D721Med (cell line): ENCODE measurements around the gene SNTB2.
A peak's percentile ranks its signal among the peaks of the same experiment; 100 is the strongest.

ENCODE experiments used
- DNase-seq: peaks from one replicate; pipeline ENCODE4 v3.0.0; 2011; ENCODE audit warnings: low spot score; ENCODE audit not compliant: insufficient read length
- FAIRE-seq: peaks from 2 replicates; lab custom pipeline; 2011; peaks lifted over from hg19 to GRCh38; lab: Jason Lieb, UNC
- TF ChIP-seq, protein P1 (sequence below): IDR thresholded peaks from 2 replicates; pipeline ENCODE4 v1.5.1; 2012; ENCODE audit warnings: mild to moderate bottlenecking, control low read depth; ENCODE audit not compliant: insufficient read depth; ENCODE audit errors: missing control alignments

Gene SNTB2

DNA sequence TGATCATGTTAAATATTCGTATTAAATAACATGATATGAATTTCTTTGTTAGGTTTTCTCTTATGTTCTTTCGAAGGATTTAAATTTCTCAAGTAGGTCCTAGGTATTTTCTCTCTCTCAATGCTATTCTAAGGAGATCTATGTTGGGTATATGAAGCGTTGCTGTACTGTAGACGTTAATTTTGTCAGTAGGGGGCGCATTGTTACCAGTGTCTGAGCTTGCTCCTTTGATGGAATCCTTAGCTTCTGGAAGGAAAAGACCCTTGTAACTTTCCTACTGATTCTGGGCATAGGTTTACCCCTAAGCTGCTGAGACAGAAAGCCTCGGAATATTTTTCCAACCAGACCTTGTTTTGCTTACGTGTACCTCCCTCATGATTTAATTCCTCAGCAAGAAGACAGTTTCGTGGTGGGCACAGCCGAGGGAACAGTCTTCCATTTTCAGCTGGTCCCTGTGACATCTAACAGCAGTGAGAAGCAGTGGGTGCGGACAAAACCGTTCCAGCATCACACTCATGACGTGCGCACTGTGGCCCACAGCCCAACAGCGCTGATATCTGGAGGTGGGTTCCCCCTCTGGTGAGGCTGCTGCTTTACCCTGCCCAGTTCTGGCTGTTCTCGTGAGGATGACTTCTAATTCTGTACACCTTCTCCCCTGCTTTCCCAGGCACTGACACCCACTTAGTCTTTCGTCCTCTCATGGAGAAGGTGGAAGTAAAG is 36.7 kb upstream of the SNTB2 start:
- DNase-seq (no peak), FAIRE-seq (no peak)
- TF ChIP-seq, protein P1, sequence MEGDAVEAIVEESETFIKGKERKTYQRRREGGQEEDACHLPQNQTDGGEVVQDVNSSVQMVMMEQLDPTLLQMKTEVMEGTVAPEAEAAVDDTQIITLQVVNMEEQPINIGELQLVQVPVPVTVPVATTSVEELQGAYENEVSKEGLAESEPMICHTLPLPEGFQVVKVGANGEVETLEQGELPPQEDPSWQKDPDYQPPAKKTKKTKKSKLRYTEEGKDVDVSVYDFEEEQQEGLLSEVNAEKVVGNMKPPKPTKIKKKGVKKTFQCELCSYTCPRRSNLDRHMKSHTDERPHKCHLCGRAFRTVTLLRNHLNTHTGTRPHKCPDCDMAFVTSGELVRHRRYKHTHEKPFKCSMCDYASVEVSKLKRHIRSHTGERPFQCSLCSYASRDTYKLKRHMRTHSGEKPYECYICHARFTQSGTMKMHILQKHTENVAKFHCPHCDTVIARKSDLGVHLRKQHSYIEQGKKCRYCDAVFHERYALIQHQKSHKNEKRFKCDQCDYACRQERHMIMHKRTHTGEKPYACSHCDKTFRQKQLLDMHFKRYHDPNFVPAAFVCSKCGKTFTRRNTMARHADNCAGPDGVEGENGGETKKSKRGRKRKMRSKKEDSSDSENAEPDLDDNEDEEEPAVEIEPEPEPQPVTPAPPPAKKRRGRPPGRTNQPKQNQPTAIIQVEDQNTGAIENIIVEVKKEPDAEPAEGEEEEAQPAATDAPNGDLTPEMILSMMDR = peak; percentile 89

DNA sequence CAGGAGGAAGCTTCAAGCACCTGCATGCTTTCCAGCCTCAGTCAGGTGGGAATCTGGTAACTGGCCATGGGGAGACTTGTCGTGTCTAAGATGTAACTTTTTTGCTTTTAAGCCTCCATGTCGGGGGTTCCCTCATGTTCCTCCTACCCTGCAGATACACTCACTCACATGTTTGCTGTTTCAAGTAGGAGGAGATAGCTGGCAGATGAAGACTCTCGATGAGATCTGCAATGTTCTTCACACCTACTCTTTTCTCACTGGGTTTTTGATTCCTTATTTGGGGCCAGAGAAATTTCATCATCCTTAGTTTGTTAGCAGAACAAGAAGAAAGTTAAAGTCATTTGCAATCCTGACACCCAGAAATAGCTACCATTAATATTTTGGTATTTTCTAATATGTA is 29.8 kb upstream of the SNTB2 start:
- FAIRE-seq (no peak), DNase-seq (no peak)
- TF ChIP-seq, protein P1 = no peak

DNA sequence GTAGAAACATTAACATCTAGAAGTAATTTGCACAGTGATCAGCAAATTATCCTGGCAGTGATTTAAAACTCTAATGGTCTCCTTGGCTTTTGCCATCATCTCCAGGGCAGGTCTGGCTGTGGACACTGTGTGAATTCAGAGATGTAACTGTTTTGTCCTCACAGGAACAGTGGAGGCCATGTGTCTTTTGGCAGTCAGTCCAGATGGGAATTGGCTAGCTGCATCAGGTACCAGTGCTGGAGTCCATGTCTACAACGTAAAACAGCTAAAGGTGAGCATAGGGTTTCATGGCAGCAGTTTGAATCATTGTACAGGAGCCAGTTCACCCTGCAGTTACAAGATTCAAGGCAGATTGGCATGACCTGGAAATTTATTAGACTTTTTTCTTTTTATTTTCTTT is 26.8 kb upstream of the SNTB2 start:
- DNase-seq (no peak), FAIRE-seq (no peak)
- TF ChIP-seq, protein P1 = no peak

DNA sequence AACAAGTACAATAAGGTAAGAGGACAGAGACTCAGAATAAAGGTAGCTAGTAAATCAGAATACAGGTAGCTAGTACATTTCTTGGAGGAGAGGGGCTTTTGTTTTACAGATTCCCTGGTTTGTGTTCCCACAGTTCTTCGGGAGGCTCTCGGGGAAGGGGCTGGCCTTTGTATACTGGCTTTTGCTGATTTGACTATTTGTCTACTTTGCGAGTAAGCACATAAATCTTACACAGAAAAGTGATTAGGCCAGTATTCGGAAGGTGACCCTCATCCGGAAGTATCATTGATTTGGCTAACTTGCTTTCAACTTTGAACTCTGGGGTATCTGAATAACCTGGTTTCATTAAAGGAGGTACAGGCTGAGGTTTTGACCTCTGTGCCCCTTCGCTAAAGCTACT is 21.4 kb upstream of the SNTB2 start:
- TF ChIP-seq, protein P1 = no peak
- DNase-seq (no peak), FAIRE-seq (no peak)

DNA sequence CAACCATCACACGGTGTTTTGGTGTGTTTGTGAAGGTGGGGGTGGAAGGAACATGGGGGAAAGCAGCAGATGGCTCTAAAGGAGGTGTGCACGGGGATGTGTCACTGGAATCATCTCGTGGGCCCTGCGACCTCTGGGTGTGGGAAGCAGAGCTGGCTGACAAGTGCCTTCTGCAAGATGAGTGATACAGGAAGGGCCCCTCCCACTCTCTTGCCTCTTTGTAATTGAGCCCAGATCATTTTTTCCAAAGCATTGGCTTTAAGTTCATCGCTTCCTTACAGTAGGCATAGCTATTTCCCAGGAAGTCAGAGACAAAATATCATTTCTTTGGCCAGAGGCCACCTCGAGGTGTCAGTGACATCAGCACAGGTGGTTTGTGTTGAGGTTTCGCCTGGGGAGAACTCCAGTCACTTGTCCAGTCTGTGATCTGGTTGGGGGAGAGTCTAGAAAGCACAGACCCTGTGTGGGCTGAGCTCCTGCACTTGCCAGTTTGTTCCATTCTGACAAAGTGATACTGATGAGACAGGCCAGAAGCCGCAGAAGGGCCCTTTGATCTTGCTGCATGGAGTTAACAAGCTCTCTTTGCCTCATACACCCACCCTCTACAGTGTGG is 20.6 kb upstream of the SNTB2 start:
- TF ChIP-seq, protein P1 = no peak
- DNase-seq (no peak), FAIRE-seq (no peak)

DNA sequence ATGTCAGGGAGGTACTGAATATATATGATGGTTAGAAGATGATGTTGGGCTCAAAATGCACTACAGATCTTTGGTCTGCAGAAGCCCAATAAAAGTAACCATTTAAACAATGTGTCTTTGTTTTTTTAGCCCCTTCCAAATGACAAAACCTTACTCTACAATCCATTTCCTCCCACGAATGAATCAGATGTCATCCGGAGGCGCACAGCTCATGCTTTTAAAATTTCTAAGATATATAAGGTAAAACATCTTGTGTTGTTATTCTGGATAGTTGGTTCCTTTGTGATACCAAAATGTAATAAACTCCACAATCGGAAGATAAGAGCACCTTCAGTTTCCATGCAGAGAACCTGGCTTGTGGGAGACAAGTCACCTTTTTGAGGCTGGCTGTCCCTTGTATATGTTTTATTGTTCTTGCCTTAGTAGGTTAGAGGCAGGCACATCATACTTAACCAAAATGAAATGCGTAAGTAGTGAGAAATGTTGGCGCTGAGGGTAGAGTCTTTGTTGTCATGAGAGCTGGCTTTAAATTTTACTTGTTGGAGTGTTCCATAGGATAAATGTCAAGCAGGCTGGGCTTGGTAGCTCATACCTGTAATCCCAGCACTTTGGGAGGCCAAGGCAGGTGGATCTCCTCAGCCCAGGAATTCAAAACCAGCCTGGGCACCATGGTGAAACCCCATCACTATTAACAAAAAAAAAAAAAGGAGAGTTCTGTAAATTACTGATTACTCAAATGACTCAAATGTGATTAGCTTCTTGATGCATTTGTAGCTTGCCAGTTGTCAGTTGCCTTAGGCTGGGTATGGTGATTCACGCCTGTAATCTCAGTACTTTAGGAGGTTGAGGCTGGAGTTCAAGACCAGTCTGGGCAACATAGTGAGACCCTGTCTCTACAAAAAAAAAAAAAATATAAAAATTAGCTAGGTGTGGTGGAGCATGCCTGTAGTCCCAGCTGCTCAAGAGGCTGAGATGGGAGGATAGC is 19.7 kb upstream of the SNTB2 start:
- DNase-seq (no peak), FAIRE-seq (no peak)
- TF ChIP-seq, protein P1 = no peak
